ENCODE data around the gene C2CD2. TPM values are rescaled to one million over a fixed set of nuclear protein-coding genes. Genes with fewer than 3 reads are reported as not detected.

C2CD2 gene
- total RNA-seq, 6 donors from 2014 or later: 9.6 to 34.6 (median 22.0) TPM

GRCh38 chr21:41941941-41942340, 11.9 kb downstream of the C2CD2 start:
- Histone ChIP-seq H3K27me3 (no peaks in the 10 kb centered on the region), H3K4me3 (no peak overlapping the region), H3K4me1 (no peaks in the 10 kb centered on the region), H3K36me3 (peaks cover 0 to 12% (median 0%) of the 10 kb centered on the region in 4 donors), H3K27ac (no peak overlapping the region), H3K9me3 (no peaks in the 10 kb centered on the region)
- ATAC-seq (ENCODE audit: low FRiP score in 2 of 2) (no peak), DNase-seq (no peak)
- 90 to 93% methylated on average over 12 of the region's 12 CpGs for WGBS, 2 donors
- TF ChIP-seq CTCF (IDR thresholded peaks at IDR 0.05) (no peak), EP300 (IDR thresholded peaks at IDR 0.05) (no peak), POLR2AphosphoS5 (IDR thresholded peaks at IDR 0.05) (no peak), POLR2A (IDR thresholded peaks at IDR 0.05) (no peak)

GRCh38 chr21:41940431-41940830, 13.4 kb downstream of the C2CD2 start:
- Histone ChIP-seq H3K27me3 (no peaks in the 10 kb centered on the region), H3K4me3 (no peak overlapping the region), H3K4me1 (no peaks in the 10 kb centered on the region), H3K27ac (no peak overlapping the region), H3K36me3 (peaks cover 0 to 12% (median 0%) of the 10 kb centered on the region in 4 donors), H3K9me3 (no peaks in the 10 kb centered on the region)
- no peak for DNase-seq
- ATAC-seq (ENCODE audit: low FRiP score in 2 of 2): no peak
- 96 to 97% methylated on average over 3 of the region's 3 CpGs for WGBS, 2 donors
- TF ChIP-seq CTCF (IDR thresholded peaks at IDR 0.05) (no peak), POLR2AphosphoS5 (IDR thresholded peaks at IDR 0.05) (no peak), POLR2A (IDR thresholded peaks at IDR 0.05) (no peak), EP300 (IDR thresholded peaks at IDR 0.05) (no peak)

GRCh38 chr21:41939391-41939790, 14.4 kb downstream of the C2CD2 start:
- TF ChIP-seq EP300 (IDR thresholded peaks at IDR 0.05) (no peak), POLR2A (IDR thresholded peaks at IDR 0.05) (no peak), POLR2AphosphoS5 (IDR thresholded peaks at IDR 0.05) (no peak), CTCF (IDR thresholded peaks at IDR 0.05) (no peak)
- DNase-seq (no peak), ATAC-seq (ENCODE audit: low FRiP score in 2 of 2) (no peak)
- Histone ChIP-seq H3K27ac (no peak overlapping the region), H3K4me3 (no peak overlapping the region), H3K27me3 (no peaks in the 10 kb centered on the region), H3K4me1 (peaks cover 0 to 3% (median 2%) of the 10 kb centered on the region in 4 donors), H3K9me3 (no peaks in the 10 kb centered on the region), H3K36me3 (peaks cover 0 to 12% (median 0%) of the 10 kb centered on the region in 4 donors)
- WGBS, 2 donors: 86 to 96% methylated on average over 5 to 8 of the region's 8 CpGs

GRCh38 chr21:41933313-41934079, 20.3 kb downstream of the C2CD2 start:
- Histone ChIP-seq H3K4me3 (peak overlapping the region in 3 of 4 donors; percentile 11 to 39 (median 36)), H3K27ac (peak overlapping the region; percentile 8 to 74 (median 56)), H3K9me3 (no peaks in the 10 kb centered on the region), H3K4me1 (peaks cover 14 to 38% (median 36%) of the 10 kb centered on the region in 4 donors), H3K36me3 (no peaks in the 10 kb centered on the region), H3K27me3 (no peaks in the 10 kb centered on the region)
- ATAC-seq (ENCODE audit: low FRiP score in 2 of 2) (peak; percentile 28 to 38), DNase-seq (peak in 1 of 2 donors; percentile 40)
- WGBS, 2 donors: 23 to 28% methylated on average over 15 to 18 of the region's 18 CpGs
- no peak for TF ChIP-seq EP300 (IDR thresholded peaks at IDR 0.05)
- no peak for TF ChIP-seq POLR2A (IDR thresholded peaks at IDR 0.05)
- TF ChIP-seq POLR2AphosphoS5 (IDR thresholded peaks at IDR 0.05): no peak
- peak in 2 of 6 experiments; percentile 12 to 31 for TF ChIP-seq CTCF (IDR thresholded peaks at IDR 0.05)
